SU-DHL-6 (cell line): ENCODE results near the gene ERCC8.

Experiments
- H2AFZ ChIP-seq: fragments of 200-600 bp; sonication (generic); 2 replicates; pipeline ENCODE4 v1.6.1; 2014; ENCODE audit warnings: low read depth, mild to moderate bottlenecking, moderate library complexity, mixed read lengths, antibody characterized with exemption, low read length; ENCODE audit not compliant: severe bottlenecking
- H3F3A ChIP-seq: fragments of 200-600 bp; shearing (Covaris generic); 2 replicates; pipeline ENCODE4 v1.6.0; 2016; ENCODE audit warnings: antibody characterized with exemption, mild to moderate bottlenecking; ENCODE audit not compliant: insufficient read depth
- H3K27ac ChIP-seq: fragments of 200-600 bp; sonication (generic); 2 replicates; pipeline ENCODE4 v1.5.1; 2016; ENCODE audit warnings: low read depth, mild to moderate bottlenecking, low read length, moderate library complexity, mixed read lengths
- H3K27me3 ChIP-seq: fragments of 200-600 bp; sonication (generic), shearing (Covaris generic); 2 replicates; pipeline ENCODE4 v1.6.0; 2014; ENCODE audit warnings: mild to moderate bottlenecking, low read length
- H3K36me3 ChIP-seq: fragments of 200-600 bp; sonication (generic); 2 replicates; pipeline ENCODE4 v1.6.1; 2014; ENCODE audit warnings: mild to moderate bottlenecking, low read length, mixed read lengths
- H3K4me2 ChIP-seq: fragments of 300-600, 200-600 bp; shearing (Covaris generic), sonication (generic); 2 replicates; pipeline ENCODE4 v1.6.0; 2014; ENCODE audit warnings: low read length, low read depth, mild to moderate bottlenecking; ENCODE audit not compliant: poor library complexity, severe bottlenecking
- H3K4me3 ChIP-seq: fragments of 200-600 bp; sonication (generic); 2 replicates; pipeline ENCODE4 v1.5.1; 2014; ENCODE audit warnings: antibody characterized with exemption, low read length, mild to moderate bottlenecking, mixed read lengths; ENCODE audit not compliant: insufficient read depth, poor library complexity, severe bottlenecking
- H3K79me2 ChIP-seq: fragments of 200-600 bp; sonication (generic); 2 replicates; pipeline ENCODE4 v1.6.1; 2014; ENCODE audit warnings: mild to moderate bottlenecking, low read length, moderate library complexity; ENCODE audit not compliant: insufficient read depth
- H3K9ac ChIP-seq: fragments of 200-600 bp; sonication (generic); 2 replicates; pipeline ENCODE4 v1.7.0; 2014; ENCODE audit warnings: mild to moderate bottlenecking, low read length
- H3K9me2 ChIP-seq: fragments of 200-600 bp; sonication (generic); replicated peaks from 2 replicates; pipeline ENCODE4 v1.6.1; 2014; ENCODE audit warnings: low read length; ENCODE audit not compliant: insufficient read depth
- H3K9me3 ChIP-seq: fragments of 200-600 bp; sonication (generic); 2 replicates; pipeline ENCODE4 v1.6.1; 2014; ENCODE audit warnings: low read length, mixed read lengths; ENCODE audit not compliant: insufficient read depth
- H4K20me1 ChIP-seq: fragments of 200-600 bp; sonication (generic); 2 replicates; pipeline ENCODE4 v1.6.1; 2014; ENCODE audit warnings: low read depth, mild to moderate bottlenecking, antibody characterized with exemption, low read length, moderate library complexity, mixed read lengths
- CTCF ChIP-seq: fragments of 200-600 bp; sonication (generic); IDR thresholded peaks from one replicate; pipeline ENCODE4 v1.5.1; 2017; ENCODE audit warnings: antibody characterized with exemption, mild to moderate bottlenecking, low read length, moderate library complexity; ENCODE audit not compliant: insufficient read depth, poor library complexity, severe bottlenecking
- EZH2phosphoT487 ChIP-seq: fragments of 200-600 bp; sonication (generic), shearing (Covaris generic); conservative IDR thresholded peaks from 2 replicates; pipeline ENCODE4 v1.6.1; 2018; ENCODE audit warnings: mild to moderate bottlenecking, antibody characterized with exemption, low read length, moderate library complexity, mixed read lengths

The ERCC8 gene

DNA sequence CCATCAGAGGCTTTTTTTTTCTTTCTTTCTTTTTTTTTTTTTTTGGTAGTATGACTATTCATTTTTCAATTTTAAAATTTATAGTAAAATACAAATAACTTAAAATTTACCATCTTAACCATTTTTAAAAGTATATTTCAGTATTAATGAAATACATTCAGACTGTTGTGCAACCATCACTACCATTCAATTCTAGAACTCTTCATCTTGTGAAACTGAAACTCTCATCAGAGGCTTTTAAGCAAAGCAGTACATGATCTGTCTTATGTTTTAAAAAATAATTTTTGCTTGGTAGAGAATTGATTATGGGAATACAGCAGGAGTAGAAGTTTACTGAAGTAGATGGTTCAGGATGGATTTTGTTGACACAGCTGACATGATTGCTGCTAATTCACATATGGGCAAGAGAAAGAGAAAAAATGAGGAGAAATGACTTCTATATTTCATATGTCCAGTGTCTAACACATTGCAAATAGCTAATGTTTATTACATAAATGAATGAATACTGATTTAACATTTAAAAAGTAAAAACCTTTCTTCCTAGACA is 114.2 kb downstream of the ERCC8 start:
- H4K20me1 ChIP-seq: no peaks in the 10 kb centered on the region

DNA sequence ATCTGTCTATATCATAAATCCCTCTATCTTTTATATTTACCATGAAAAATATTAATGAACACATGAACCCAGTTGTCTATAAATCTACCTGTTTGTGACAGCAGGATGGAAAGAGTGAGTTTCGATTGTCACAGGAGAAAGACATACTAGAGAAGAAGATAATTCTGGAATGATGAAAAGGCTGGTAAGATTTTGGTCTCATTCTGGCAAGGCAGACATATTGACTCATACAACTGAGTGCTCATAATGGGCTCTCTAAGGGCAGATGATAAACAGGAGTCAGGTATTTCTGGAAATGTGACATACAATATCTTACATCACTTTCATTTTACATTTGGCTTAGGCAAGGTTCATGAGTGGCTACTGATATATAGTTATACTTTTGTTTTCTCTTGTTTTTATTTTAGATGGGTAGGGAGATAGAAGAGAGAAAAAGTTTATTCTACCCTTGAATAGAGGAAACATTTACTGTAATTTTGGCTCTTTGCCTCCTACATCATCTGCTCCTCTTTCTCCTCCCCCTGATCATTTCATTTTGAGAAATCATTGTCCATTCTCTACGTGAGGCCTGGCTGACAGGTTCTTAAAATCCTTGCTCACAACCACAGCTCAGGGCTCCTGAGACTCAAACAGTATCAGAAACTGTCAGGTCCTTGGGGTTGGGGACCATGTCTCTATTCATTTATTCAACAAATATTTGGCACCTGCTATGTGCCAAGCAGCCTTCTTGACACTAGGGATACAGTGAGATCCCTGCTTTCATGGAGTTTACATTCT is 115.2 kb downstream of the ERCC8 start:
- no peak overlapping the region for H3K27ac ChIP-seq
- H3K27me3 ChIP-seq: no peaks in the 10 kb centered on the region
- H3K4me2 ChIP-seq: no peak overlapping the region
- H3K9me3 ChIP-seq: no peaks in the 10 kb centered on the region
- TF ChIP-seq EZH2phosphoT487 (no peak), CTCF (no peak)
- no peaks in the 10 kb centered on the region for H3K9me2 ChIP-seq
- H2AFZ ChIP-seq: no peak overlapping the region
- H4K20me1 ChIP-seq: no peaks in the 10 kb centered on the region
- H3K79me2 ChIP-seq: no peaks in the 10 kb centered on the region
- H3K4me3 ChIP-seq: no peak overlapping the region
- no peaks in the 10 kb centered on the region for H3K36me3 ChIP-seq
- H3K9ac ChIP-seq: no peak overlapping the region
- no peaks in the 10 kb centered on the region for H3F3A ChIP-seq

More for the DNA sequence above, 114.2 kb downstream of the ERCC8 start:
- H3K79me2 ChIP-seq: no peaks in the 10 kb centered on the region
- H3K27me3 ChIP-seq: no peaks in the 10 kb centered on the region
- no peaks in the 10 kb centered on the region for H3K36me3 ChIP-seq
- no peak overlapping the region for H2AFZ ChIP-seq
- H3K9ac ChIP-seq: no peak overlapping the region
- H3F3A ChIP-seq: no peaks in the 10 kb centered on the region
- no peaks in the 10 kb centered on the region for H3K9me2 ChIP-seq
- TF ChIP-seq EZH2phosphoT487 (no peak), CTCF (no peak)
- no peak overlapping the region for H3K27ac ChIP-seq
- H3K4me2 ChIP-seq: no peak overlapping the region
- H3K9me3 ChIP-seq: no peaks in the 10 kb centered on the region
- H3K4me3 ChIP-seq: no peak overlapping the region

DNA sequence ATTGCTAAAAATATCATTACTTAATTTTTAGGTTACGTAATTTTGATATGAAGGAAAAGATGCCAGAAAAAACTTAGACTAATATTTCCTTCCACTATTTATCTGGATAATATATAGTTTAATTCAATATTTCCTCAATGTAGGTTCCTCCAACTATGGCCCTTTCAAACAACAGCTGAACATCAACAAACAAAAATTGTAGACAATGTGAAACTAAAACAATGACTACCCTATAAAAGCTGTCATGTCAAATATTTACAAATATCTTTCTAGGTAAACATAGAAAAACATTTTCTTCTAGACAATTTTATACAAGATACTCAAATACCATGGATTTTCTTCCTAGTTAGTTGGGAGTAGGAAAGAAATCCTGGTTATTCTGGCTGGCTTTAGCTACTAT is 117.7 kb downstream of the ERCC8 start:
- Histone ChIP-seq H4K20me1 (no peaks in the 10 kb centered on the region), H3K4me3 (no peak overlapping the region), H3K9me2 (no peaks in the 10 kb centered on the region), H3K9me3 (no peaks in the 10 kb centered on the region), H2AFZ (no peak overlapping the region), H3K9ac (no peak overlapping the region), H3K36me3 (no peaks in the 10 kb centered on the region), H3F3A (no peaks in the 10 kb centered on the region), H3K4me2 (no peak overlapping the region), H3K27ac (no peak overlapping the region), H3K79me2 (no peaks in the 10 kb centered on the region), H3K27me3 (no peaks in the 10 kb centered on the region)
- TF ChIP-seq EZH2phosphoT487 (no peak), CTCF (no peak)
